Activated CD4-positive, alpha-beta T cell treated with anti-CD3 and anti-CD28 coated beads, Interleukin-10, Interleukin-2, amounts not matched to agents 100 ng/mL and 50 ng/mL, durations not matched to agents 16 hours and 8 hours (primary cell): ENCODE data around the gene GRID1.
"Not testable (repeated sequence)": the region's sequence is repeated elsewhere in the genome, so short reads cannot be mapped to it uniquely, and the experiment has no call there.

Experiments used
- DNase-seq: peaks from one replicate; pipeline ENCODE4 v3.0.0-alpha.2; 2020

The GRID1 gene

DNA sequence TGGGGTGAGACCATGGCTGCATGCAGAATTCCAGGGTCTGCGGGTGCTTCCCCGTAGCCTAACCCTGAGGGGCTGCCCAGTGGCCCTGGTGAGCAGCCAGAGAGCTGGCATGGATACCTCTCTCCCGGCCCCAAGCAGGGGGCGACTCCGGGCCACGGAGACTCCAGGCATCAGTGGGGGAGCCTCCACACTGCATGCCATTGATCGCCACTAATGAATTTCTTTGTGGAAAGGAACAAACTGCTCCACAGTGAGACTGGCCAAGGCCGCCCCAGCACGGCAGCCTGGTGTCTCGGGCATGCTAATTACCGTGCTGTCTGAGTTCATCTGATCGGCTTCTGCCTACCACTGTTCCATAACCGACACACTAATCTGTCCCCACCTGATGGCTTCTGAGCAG is 184.4 kb downstream of the GRID1 start:
- no peak for DNase-seq

DNA sequence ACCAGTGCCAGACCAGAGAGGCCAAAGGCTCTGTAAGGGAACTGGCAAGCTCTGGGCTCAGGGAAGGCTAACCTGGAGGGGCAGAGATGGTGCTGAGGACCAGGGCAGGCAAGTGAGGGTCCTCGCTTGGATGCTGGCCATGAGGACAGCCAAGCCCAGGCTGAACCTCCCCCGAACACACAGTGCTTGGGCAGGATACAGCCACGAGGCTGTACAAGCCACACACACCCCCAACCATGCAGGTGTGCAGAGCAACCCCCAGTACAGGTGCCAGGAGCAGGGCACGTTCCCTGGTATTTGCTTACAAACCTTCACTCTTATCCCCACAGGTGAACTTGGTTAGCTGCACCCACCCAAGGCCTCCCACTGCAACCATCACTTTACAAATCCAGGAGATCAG is 185.7 kb downstream of the GRID1 start:
- no peak for DNase-seq

DNA sequence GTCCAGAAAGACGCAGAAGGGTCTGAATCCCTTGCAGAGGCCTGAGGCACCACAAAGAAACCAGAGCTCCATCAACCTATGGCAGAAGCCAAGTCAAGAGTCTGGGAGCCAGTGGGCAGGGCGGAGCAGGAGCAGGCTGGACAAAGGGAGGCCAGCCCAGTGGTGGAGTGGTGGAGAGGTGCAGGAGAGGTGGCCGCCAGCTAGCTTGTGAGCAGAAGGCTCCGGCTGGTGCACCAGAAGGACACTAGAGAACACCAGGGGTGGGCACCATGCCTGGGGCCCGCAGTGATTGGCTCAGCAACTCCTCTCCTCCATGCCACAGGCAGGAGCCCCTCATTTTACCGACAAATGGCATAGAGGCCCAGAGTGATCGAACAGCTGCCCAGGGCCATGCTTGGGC is 186.6 kb downstream of the GRID1 start:
- DNase-seq = no peak

DNA sequence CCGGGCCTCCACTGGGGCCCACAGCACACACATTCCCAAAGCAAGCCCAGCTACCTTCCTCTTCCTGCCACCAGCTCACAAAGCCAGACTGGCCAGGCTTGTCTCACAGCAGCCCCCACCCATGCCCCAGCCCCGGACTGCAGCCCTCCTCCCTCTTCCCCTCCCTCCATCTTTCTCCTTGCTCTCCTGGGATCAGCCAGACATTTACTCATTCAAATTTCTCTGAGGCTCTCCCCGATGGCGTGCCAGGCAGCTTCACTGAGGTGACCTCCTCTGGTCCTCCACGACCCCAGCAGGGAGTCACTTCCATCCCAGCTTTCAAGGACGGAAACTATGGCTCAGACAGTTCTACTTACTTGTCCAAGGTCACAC is 187.5 kb downstream of the GRID1 start:
- no peak for DNase-seq

DNA sequence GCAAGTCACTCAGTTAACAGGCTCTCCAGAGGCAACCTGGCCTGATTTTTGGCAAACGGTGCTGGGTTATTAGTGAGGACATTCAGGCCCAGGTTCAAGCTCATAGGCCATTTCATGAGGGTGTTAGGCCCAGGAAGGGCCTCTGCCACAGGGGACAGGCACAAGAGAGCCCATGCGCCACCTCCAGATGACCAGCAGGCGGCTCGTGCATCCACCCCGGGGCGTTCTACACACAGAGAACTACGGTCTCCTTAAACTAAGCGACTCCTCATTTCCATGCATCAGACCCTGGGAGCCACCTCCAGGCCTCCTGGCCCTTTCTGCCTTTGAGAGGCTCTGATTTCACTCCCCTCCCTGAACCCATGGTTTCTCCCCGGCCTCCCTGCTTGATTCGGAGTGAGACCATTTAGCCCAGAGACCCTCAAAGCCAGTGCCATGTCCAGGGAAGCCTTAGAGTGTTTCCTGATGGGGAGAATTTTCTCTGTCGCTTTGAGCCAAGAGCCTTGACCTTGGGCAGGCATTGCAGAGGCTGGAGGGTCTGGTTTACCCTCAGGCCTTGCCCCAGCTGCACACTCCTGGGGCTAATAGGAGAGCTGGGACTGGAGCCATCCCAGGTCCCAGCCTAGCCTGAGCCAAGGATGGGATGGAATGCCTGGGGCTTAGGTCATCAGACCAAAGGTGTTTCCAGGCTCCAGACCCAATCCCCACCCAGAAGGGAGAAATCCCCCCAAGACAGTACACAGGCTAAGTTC is 188.0 kb downstream of the GRID1 start:
- DNase-seq = no peak

DNA sequence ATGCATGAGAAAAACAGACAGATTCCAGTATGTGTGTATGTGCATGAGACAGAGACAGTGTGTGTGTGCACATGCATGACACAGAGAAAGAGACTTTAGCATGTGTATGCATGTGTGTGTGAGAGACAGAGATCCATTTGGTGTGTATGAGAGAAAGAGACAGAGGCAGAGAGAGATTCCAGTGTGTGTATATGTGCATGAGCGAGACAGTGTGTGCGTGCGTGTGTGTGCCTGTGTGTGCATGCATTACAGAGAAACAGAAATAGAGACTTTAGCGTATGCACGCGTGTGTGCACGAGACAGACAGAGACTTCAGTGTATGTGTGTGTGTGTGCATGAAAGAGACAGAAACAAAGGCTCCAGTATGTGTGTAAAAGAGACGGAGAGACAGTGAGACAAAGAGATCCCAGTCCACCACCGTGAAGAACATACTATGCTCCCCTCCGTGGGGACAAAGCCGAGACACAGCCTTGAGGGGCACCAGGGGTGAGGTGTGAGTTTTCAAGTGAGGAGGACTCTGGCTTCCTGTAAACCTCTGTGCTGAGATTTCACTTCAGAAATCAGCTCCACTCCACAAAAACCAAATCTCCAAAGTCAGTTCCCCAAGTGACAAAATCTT is 188.9 kb downstream of the GRID1 start:
- no peak for DNase-seq

DNA sequence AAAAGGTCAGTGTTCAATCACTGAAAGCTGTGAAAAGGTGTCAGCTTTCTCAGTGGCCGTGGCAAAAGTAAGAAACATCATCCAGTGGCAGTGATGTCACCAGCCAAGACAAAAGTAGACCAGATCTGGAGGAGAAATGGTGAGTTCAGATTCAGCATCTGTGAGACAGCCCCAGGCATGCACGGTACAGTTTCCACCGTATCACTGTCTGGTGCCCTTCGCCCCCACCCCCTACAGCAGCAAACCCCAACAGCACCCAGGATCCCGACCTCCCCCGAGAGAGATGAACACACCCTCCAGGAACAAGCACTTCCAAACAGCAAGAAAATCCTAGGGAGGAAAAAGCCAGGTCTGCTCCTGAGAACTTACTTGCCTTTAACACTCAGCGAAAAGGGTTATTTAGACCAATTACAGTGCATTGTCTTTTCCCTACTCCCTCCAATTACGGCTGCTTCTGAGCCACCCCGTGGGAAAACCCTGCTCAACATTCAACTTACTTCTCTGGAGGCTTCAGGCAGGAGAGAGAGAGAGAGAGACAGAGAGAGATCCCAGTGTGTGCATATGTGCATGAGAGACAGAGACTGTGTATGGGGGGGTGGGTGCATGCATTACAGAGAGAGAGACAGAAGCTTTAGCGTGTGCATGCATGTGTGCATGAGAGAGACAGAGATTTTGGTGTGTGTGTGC is 189.6 kb downstream of the GRID1 start:
- DNase-seq = no peak

DNA sequence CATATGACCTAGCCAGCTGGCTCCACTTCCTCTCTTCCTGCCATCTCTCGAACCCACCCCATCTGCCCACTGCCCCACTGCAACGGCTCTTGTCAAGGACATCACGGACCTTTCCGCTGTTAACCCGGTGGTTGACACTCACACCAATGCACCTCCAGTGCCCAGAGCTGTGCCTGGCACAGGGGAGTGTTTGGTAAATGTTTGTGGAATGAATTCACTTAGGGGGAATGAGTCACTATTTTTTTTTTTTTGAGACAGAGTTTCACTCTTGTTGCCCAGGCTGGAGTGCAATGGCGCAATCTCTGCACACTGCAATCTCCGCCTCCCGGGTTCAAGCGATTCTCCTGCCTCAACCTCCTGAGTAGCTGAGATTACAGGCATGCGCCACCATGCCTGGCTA is 191.1 kb downstream of the GRID1 start:
- DNase-seq = not testable (repeated sequence)

DNA sequence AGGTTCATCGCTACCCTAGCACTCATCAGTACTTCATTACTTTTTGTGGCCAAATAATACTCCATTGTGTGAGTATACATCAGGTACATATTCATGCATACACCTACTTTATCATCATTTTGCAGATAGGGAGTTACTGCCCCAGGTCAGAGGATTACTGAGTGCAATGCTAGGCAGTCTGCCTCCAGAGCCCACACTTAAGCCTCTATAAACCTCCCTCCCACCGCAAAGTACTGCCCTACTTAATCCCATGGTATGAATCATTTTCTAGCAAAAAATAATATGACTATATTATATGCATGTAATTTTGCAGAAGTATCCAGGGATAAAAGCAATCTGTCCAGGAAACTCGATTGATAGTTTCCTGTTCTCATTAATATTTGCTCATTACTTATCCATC is 194.3 kb downstream of the GRID1 start:
- DNase-seq = no peak

DNA sequence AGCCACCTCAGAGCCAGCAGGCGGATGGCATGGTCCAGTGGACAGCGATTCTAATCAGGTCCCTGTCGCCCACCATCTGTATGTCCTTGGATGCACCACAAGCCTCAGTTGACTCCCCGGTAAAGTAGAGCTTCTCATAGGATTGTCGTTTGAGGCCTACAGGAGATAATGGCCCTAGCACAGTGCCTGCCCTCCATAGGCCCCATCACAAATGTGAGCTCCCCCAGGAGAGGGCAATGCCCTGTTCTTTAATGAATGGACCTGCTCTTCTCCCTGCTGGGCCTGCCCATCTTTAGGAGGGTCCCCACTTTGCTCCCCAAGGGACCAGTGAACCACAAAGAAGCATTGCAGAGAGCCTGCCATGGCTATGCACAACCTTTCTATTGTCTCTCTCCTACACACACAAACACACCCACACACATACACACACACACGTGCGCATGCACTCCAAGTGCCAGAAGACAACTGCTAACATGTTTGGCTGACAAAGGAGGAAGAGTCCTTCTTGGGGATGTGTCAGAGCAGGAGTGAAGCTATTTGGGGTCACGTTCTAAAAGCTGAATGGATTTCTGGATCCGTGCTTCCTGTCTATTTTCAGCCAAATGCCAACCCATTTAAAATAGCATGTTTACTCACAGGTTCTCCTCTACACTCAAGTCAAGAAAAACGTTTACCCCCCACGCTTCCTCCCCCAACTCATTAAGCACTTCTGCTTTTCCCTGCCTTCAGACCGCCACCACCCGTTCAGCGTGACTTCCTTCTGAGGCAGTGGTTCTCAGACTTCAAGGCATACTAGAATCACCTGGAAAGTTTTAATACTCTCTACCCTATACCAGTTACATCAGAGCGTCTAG is 196.1 kb downstream of the GRID1 start:
- DNase-seq = no peak

DNA sequence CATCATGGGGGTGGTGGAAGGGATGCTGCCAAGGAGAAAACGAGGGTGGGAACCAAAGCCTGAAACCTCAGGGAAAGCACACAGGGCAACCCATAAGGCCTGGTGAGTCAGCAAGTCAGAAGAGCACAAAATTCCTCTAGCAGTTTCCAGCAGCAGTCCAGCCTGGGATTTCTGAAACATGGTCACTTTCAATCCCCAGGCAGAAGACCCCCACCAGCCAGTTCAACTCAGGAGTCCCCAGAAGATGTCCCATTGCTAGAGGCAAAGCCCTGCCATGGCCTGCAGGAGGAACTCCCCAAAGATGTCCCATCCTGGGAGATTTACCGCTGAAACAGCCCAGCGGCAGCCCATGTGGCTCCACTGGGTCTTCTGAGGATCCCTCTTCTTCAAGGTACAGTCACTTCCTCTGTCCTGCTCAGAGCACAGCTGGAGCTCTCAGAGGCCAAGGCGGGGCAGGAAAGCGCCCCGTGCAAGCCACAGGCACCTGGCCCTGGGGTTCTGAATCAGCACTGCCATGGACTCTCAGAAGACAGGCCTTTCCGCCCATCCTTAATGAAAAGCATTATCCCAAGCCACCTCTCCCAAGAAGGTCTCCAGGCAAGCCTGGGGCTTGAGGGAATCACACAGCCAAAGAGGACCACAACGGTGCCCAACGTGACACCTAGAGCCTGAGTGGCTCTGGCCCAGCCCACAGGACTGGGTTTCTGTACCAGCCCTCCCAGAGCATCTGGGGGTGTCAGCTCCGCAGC is 196.9 kb downstream of the GRID1 start:
- no peak for DNase-seq

DNA sequence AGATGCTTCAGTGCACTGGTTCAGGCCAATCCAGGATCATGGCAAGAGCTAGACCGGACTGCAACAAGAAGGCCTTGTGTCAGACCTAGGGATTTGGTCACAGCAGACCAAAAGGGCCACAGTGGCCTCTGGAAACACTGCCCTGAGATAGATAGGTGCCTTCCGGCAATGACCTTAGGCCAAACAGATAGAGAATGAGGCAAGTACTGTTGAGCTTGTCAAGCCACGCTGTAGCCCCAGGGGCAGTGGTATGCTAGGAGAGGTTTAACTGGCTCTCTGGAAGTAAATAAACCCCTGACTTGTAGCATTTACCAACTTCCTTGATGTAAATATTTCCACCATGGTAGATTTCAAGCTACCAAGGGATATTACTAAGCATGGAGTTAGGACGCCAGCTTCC is 197.5 kb downstream of the GRID1 start:
- no peak for DNase-seq

DNA sequence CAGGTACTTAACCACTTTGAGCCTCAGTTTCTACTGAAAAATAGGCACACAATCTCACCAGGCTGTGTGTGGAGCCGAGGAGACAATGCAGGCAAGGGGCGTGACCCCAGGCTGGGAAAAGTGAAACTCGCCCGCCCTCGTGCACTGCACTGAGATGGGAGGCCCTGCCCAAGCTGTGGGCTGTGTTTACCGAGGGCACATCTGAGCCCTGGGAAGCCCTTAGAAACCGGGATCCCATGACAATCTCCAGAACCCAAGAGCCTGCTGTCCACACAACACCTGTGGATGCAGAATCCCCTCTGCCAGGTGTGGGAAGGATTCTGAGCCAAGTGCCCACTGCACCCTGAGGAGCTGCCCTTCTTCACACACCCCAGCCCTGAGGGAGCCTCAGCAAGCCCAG is 198.3 kb downstream of the GRID1 start:
- DNase-seq = no peak

DNA sequence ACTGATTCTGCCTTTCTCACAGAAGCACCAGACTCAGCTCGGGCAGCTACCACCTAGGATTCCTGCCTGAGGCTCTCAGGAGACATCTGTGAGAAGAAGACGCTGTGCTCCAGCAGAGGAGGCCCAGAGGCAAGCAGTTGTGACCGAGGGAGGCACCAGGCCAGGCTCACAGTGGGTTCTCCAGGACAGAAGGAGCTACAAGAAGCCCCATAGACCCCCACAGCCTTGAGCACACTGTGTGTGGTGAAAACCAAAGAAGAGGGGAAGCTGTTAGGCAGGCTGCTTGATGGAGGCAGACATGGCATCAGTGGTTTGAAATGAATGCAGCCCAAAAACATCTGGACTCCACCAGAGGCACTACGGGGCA is 198.8 kb downstream of the GRID1 start:
- no peak for DNase-seq

DNA sequence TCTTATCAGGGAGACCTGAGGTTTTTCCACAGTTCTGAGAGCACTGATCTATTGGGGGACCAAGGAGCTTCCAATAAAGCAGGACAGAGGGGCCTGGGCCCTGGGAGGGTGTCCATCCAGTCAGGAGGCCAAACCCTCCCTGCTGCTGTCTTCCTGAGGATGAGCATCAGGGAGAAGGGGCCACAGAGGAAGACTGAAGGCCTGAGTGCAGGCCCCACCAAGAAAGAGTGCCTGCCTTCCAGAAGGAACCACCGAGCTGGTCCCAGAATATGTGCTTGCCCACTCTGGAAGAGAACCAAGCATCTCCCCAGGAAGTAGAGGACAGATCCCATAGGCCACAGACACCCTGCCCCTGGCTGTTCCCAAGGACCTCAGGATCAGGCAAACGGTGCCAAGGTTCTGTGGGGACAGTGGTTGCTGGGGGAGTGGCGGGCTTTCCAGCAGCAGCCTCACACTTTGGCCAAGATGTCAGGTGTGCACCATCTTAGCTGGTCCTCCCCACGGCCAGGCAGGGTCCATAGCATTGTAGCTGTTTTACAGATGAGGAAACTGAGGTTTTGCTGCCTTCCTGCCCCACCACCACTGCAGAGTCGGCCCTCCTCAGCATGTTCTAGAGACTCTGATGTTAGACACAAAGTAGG is 199.4 kb downstream of the GRID1 start:
- no peak for DNase-seq

DNA sequence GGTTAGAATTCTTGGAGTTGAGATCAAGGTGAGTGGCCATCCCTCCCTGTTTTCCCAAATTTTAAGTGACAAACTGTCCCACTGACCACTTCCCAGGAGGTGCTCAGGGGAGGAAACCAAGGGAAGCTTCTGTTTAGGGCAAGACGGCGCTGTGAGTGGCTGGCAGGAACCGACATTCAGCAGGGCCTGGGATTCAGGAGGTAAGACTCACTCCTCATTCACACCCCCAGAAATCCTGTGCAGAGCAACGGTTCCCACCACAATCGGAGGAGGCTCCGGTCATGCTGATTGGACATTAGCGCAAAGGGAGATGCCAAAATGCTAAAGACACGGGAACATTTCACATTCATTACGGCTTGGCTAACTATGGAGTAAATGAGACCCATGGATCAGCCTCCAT is 200.9 kb downstream of the GRID1 start:
- no peak for DNase-seq

DNA sequence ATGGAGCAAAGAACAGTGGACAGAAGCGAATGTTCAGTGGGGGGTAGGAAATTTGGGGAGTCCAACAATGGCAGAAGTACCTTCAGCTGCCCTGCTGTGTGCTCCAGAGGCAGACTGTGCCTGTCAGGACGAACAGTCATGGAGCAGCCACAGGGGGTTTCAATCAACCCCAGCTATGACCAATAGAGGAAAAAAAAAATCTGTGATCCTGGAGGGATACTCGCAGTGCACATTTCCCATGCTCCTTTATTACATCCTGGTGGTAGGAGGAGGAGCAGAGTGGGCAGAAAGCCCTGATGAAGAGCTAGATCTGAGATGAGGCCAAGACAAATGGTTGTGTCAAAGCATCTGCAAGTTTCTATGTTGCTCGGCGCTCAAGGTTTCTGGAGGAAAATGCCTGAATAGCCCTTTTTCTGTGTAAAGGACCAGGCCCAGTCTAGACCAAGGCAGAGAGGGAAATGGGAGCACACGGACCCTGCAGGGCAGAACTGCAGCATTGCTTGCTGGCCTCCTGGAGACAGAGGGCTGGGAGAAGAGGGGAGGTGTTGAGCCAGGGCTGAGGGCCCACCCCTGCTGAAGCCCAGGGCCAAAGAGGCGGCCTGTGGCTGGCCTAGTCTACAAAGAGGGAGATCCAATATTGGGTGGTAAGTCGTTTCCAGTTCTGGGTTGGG is 201.5 kb downstream of the GRID1 start:
- no peak for DNase-seq

DNA sequence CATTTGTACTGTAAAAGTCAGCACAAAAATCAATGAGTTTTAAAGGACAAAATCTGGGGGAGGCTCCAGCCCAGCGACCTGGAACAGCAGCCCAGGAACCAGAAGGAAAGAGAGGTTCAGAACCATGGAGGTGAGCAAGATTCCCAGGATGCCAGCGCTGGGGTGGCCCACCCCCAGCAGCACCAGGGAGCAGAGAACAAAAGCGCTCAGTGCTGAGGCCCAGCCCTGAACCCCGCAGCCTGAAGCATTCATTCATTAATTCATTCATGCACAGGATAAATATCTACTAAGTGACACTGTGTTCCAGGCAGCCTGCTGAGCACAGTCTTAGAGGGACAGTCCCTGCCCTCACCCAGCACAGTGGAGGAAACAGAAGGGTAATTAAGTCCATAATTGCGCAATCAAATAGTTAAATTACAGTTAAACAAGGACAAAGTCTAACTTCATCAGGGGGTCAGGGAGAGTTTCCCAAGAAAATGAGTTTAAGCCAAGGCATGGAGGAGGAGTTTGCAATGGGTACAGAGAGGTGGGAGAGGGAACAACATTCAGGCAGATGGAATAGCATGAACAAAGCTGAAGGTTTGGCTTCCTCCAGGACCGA is 202.3 kb downstream of the GRID1 start:
- no peak for DNase-seq

DNA sequence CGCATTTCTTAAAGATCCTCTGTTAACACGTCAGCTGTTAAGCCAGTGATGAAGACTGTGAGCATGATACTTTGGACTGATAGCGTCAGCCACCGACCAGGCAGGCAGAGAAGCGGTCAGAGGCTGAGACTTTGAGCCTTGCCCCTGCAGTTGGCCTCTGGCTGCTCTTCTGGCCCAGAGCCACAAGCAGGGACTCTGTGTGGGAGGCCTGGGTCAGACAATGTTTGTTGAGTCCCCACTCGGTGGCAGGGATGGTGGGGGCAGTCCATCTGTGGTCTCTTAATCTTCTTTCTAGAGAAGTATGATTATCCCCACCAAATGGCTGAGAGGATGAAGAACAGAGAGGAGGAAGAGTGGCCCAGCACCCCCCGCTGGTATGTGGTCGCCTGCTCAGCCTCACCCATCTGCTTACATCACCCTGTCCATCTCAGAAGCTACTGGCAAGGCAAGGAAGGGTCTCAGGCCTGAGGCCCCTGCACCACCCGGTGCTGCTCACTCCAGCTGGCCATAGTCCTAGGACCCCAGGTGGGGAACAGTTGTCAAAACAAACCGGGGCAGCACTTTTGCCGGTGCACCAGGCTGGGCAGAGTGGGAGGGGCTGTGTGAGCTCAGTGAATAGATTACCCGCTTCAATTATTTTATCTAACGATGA is 202.9 kb downstream of the GRID1 start:
- DNase-seq = no peak

DNA sequence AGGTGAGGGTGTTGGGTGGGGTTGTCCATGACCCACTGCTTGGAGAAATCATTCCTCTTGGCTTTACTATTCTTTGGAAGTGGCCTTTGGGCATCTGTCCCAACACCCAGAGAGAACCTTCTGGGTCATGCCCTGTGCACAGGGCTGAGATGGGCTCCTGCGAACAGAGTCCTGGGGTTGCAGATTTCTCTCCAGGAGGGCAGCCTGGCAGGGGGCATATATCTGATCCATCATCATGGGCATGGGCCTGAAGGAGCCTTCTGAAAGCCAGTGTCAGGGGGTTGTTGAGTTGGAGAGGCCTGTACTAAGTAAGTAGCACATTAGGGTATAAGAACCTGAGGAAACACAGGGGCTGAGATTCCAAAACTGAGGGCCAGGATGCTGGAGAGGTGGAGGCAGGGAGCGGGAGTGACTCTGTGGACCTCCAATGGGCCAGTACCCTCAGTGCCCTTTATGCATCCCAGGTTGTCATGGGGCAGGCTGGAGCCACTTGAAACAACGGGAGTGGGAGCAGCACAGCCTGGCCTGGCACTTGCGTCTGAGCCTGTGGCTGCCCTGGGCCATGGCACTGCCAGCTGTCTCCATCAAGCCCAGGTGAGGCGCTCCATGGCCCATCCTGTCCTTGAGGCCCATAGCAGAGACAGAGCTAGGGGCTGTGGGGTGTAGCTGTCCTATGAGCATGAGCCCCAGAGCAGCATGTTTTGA is 203.7 kb downstream of the GRID1 start:
- no peak for DNase-seq
